ENCODE data around the gene DLX2. TPM values are rescaled to one million over a fixed set of nuclear protein-coding genes. Genes with fewer than 3 reads are reported as not detected.
"Not testable (repeated sequence)": the region's sequence is repeated elsewhere in the genome, so short reads cannot be mapped to it uniquely, and the experiment has no call there.

The DLX2 gene
- total RNA-seq = not detected
- polyA plus RNA-seq = not detected
- long read RNA-seq, donor 1 = 0 reads
- long read RNA-seq, donor 2 = 0 reads

- Histone ChIP-seq H3K27me3 (ENCODE audit: insufficient read depth in 3 of 3, low read length in 2 of 3) (peaks cover 0 to 100% (median 73%) of the 10 kb centered on the region in 3 donors), H3K4me3 (peak within 1 kb of the TSS; percentile 69), H3K4me1 (peaks cover 54% of the 10 kb centered on the region), H3K27ac (no peak within 1 kb of the TSS), H3K9me3 (no peaks in the 10 kb centered on the region), H3K36me3 (ENCODE audit: insufficient read depth in 1 of 2, low read depth in 1 of 2) (no peaks in the 10 kb centered on the region)
- ATAC-seq (peak; percentile 58 to 74 (median 68)), DNase-seq (peak; percentile 70 to 83)
- intact Hi-C loops (cut with DNase I) = loop anchor here (5.0 to 10.0 kb wide), 5 partner anchors 100 to 508 kb away; partner anchors contain the start of gene HAT1 (in 1 of the 2)
- 1% methylated on average over 52 to 74 of the region's 74 CpGs for WGBS, 3 donors
- no peak for TF ChIP-seq CTCF (IDR thresholded peaks at IDR 0.05)
Measured at GRCh38 chr2:172102391-172103359, at the start of gene DLX2. Gene DLX2 (minus strand): TSS chr2:172102900. CDS start chr2:172102538, 362 bp downstream.

- Histone ChIP-seq H3K4me1 (no peaks in the 10 kb centered on the region), H3K4me3 (no peak overlapping the region), H3K36me3 (ENCODE audit: insufficient read depth in 1 of 2, low read depth in 1 of 2) (no peaks in the 10 kb centered on the region), H3K27ac (no peak overlapping the region), H3K9me3 (no peaks in the 10 kb centered on the region), H3K27me3 (ENCODE audit: insufficient read depth in 3 of 3, low read length in 2 of 3) (peaks cover 2 to 12% (median 3%) of the 10 kb centered on the region in 3 donors)
- DNase-seq = no peak
- ATAC-seq = no peak
- intact Hi-C loops (cut with DNase I) = no loop called here
- 64 to 71% (median 70%) methylated on average over 11 of the region's 11 CpGs for WGBS, 3 donors
- TF ChIP-seq CTCF (IDR thresholded peaks at IDR 0.05) = no peak
Measured at GRCh38 chr2:172147944-172148650, 45.4 kb upstream of the DLX2 start.

GRCh38 chr2:172143817-172144216 lies 41.1 kb upstream of the DLX2 start:
- intact Hi-C loops (cut with DNase I) = no loop called here
- ATAC-seq (no peak), DNase-seq (no peak)
- H3K4me1 ChIP-seq = no peaks in the 10 kb centered on the region
- no peak for TF ChIP-seq CTCF (IDR thresholded peaks at IDR 0.05)
- peaks cover 0 to 9% (median 2%) of the 10 kb centered on the region in 3 donors for H3K27me3 ChIP-seq (ENCODE audit: insufficient read depth in 3 of 3, low read length in 2 of 3)
- H3K36me3 ChIP-seq (ENCODE audit: insufficient read depth in 1 of 2, low read depth in 1 of 2) = no peaks in the 10 kb centered on the region
- no peak overlapping the region for H3K4me3 ChIP-seq
- H3K27ac ChIP-seq = no peak overlapping the region
- H3K9me3 ChIP-seq = no peaks in the 10 kb centered on the region

GRCh38 chr2:172138727-172139126 lies 36.0 kb upstream of the DLX2 start:
- intact Hi-C loops (cut with DNase I) = loop anchor here in 1 of 2 donors (10.0 kb wide), 1 partner anchor 564 kb away; no protein-coding TSS in a partner anchor
- ATAC-seq; H3K4me1 ChIP-seq; H3K27ac ChIP-seq; H3K9me3 ChIP-seq; H3K4me3 ChIP-seq; H3K36me3 ChIP-seq (ENCODE audit: insufficient read depth in 1 of 2, low read depth in 1 of 2); DNase-seq; H3K27me3 ChIP-seq (ENCODE audit: insufficient read depth in 3 of 3, low read length in 2 of 3): not testable (repeated sequence)
- WGBS, 3 donors = 68 to 91% (median 75%) methylated on average over 1 of the region's 1 CpG

- DNase-seq (no peak), ATAC-seq (no peak)
- WGBS, 3 donors = 84 to 92% (median 88%) methylated on average over 2 of the region's 2 CpGs
- H3K27ac ChIP-seq = no peak overlapping the region
- H3K9me3 ChIP-seq = no peaks in the 10 kb centered on the region
- H3K4me3 ChIP-seq = no peak overlapping the region
- TF ChIP-seq CTCF (IDR thresholded peaks at IDR 0.05) = no peak
- H3K27me3 ChIP-seq (ENCODE audit: insufficient read depth in 3 of 3, low read length in 2 of 3) = peaks cover 0 to 4% (median 0%) of the 10 kb centered on the region in 3 donors
- intact Hi-C loops (cut with DNase I) = loop anchor here in 1 of 2 donors (10.0 kb wide), 1 partner anchor 563 kb away; no protein-coding TSS in a partner anchor
- H3K4me1 ChIP-seq = no peaks in the 10 kb centered on the region
- no peaks in the 10 kb centered on the region for H3K36me3 ChIP-seq (ENCODE audit: insufficient read depth in 1 of 2, low read depth in 1 of 2)
Measured at GRCh38 chr2:172137943-172138342, 35.2 kb upstream of the DLX2 start.

Measured in psoas muscle (tissue), 8 donors.